Fibroblast of pulmonary artery (primary cell): ENCODE results near the gene UNC13A.

Experiments used
- DNase-seq: peaks from one replicate; pipeline ENCODE4 v3.0.0-alpha.2; 2010; ENCODE audit warnings: low read depth
- H3K4me3 ChIP-seq: replicated peaks from 2 replicates; pipeline ENCODE4 v1.5.1; 2011; ENCODE audit warnings: low read depth, mild to moderate bottlenecking, control low read depth, low read length, moderate library complexity
- TF ChIP-seq, protein P1 (sequence below): IDR thresholded peaks from 2 replicates; pipeline ENCODE4 v1.5.1; 2011; ENCODE audit warnings: mild to moderate bottlenecking, control low read depth, low read length, inconsistent platforms; ENCODE audit errors: missing control alignments

The UNC13A gene

DNA sequence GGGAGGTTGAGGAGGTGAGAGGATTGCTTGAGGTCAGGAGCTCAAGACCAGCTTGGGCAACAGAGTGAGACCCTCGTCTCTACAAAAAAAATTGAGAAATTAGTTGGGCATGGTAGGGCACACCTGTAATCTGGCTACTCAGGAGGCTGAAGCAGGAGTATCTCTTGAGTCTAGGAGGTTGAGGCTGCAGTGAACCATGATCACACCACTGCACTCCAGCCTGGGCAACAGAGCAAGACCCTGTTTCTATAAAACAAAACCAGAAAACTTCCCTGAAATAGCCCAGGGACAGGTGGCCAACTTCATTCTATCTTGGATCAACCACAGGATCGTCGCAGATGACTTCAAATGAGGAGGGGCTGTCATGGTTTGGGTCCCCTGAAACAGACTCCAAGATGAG is 104.0 kb downstream of the UNC13A start:
- no peak overlapping the region for H3K4me3 ChIP-seq
- DNase-seq = no peak
- TF ChIP-seq, protein P1, sequence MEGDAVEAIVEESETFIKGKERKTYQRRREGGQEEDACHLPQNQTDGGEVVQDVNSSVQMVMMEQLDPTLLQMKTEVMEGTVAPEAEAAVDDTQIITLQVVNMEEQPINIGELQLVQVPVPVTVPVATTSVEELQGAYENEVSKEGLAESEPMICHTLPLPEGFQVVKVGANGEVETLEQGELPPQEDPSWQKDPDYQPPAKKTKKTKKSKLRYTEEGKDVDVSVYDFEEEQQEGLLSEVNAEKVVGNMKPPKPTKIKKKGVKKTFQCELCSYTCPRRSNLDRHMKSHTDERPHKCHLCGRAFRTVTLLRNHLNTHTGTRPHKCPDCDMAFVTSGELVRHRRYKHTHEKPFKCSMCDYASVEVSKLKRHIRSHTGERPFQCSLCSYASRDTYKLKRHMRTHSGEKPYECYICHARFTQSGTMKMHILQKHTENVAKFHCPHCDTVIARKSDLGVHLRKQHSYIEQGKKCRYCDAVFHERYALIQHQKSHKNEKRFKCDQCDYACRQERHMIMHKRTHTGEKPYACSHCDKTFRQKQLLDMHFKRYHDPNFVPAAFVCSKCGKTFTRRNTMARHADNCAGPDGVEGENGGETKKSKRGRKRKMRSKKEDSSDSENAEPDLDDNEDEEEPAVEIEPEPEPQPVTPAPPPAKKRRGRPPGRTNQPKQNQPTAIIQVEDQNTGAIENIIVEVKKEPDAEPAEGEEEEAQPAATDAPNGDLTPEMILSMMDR = no peak

DNA sequence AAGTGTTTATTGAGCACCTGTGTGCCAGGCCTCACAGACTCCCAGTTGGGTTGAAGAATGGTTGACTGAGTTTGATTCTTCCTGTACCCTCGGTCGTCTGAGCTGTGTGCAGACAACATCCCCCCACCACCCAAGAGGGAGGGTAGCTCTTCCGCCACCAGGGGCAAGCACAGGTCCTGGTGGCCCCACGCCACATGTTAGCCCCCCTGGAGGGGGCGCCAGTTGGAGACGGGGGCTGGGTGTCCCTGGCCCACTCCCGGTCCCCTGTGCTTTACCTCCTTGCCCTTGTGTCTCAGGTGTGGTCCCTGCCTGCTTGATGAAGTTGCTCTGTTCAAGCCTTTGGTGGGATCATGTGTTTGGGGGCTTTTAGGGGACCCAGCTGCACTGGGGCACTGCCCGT is 105.5 kb downstream of the UNC13A start:
- H3K4me3 ChIP-seq = no peak overlapping the region
- TF ChIP-seq, protein P1 = no peak
- no peak for DNase-seq

DNA sequence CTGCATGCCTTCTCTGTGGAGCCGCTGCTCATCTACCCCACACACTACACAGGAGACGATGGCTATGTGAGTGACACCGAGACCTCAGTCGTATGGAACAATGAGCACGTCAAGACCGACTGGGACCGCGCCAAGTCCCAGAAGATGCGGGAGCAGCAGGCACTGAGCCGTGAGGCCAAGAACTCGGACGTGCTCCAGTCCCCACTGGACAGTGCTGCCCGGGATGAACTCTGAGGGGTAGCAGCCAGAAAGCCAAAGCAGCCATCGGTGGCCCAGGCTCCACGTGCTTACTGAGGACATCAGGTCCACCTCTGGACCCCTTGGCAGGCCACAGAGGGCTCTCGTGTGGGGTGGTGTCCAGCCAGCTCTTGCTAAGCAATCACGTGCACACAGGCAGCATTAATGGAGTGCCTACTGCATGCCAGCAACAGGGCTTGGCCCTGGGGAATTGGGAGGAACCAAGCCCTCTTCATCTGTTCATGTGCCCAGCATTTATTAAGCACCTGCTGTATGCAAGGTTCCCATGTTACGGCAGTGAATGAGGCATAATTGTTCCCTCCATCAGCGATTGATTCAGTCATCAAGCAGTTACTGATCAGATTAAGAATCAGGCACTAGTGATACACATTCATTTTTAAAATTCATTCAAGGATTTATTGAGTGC is 106.8 kb downstream of the UNC13A start:
- no peak for DNase-seq
- TF ChIP-seq, protein P1 = no peak
- no peak overlapping the region for H3K4me3 ChIP-seq

DNA sequence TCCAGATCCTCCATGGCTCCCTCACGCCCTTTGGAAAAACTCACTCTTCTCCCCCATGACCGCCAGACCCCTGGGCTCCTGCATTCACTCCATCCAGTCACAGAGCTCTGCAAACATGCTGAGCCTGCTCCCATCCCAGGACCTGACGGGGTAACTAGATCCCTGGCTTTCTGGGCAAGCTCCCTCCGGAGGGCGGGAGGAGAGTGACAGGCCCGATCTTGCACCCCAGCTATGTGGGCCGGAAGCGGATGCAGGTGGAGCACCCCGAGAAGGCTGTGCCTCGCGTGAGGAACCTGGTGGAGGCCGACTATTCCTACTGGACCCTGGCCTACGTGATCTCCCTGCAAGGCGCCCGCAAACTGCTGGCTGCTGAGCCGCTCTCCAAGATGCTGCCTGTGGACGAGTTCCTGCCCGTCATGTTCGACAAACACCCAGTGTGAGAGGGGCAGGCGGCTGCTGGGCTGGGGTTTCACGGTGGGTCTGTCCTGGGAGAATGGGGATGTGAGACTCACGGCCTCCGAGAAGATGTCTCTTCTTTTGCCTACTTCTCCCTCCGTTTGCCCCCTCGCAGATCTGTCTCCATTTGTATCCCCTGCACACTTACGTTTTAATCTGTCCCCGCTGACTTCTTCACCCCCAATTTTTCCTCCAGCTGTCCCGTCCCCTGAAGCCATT is 107.5 kb downstream of the UNC13A start:
- DNase-seq = no peak
- TF ChIP-seq, protein P1 = no peak
- H3K4me3 ChIP-seq = no peak overlapping the region

DNA sequence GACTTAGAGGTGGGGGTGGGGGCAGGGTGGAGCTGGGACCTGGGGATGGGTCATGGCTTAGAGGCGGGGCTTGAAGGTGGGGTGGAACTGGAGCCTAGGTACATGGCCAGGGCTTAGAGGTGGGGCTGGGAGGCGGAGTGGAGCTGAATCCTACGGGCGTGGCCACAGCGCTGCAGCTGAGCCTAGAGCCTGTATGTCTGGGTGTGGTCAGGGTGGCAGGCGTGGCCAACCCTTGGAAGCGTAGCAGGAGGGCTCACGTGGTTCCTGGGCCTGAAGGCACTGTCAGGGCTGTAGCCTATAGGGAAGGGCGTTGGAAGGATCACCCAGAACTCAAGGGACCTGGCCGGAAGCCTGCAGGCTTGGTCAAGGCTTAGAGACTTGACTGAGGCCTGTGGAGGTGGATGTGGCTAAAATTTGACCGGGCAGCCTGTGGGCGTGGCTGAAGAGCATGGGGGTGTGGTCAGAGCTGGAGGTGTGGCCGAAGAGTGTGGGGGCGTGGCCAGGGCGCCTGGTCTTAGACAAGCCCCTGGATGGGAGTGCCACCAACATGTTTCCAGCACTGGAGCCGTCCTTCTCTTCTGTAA is 108.4 kb downstream of the UNC13A start:
- H3K4me3 ChIP-seq = no peak overlapping the region
- peak; percentile 67 for DNase-seq
- TF ChIP-seq, protein P1 = no peak

DNA sequence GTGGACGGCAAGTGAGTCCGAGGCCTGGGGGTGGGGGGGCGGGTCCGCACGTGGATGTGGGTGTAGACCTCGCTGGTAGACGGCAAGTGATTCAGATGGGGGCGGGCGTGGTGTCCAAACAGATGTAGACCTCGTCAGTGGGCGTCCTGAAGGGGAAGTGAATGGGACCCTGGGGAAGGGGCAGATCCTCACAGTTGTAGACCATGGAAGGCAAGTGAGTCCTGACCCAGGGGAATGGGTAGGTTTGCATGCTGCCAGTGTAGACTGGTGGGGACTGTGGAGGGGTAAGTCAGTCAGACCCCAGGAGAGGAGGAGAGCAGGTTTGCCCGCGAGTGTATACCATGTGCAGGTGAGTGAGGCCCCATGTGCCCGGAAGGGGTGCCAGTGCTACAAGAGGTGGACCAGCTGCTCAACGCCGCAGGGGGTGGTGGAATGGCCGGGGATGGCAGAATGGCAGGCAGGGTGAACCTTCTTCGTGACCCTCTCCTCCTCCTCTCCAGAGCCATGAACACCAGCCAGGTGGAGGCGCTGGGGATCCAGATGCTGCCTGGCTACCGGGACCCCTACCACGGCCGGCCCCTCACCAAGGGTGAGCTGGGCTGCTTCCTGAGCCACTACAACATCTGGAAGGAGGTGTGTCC is 110.6 kb downstream of the UNC13A start:
- no peak for DNase-seq
- no peak overlapping the region for H3K4me3 ChIP-seq
- TF ChIP-seq, protein P1 = no peak
